Loucy (cell line): ENCODE results near the gene BTRC.

Source experiments
- H2AFZ ChIP-seq: fragments of 200-600 bp; sonication (generic); 2 replicates; pipeline ENCODE4 v1.6.0; 2016; ENCODE audit warnings: antibody characterized with exemption, mild to moderate bottlenecking, low read length, moderate library complexity
- H3F3A ChIP-seq: fragments of 200-600 bp; 2 replicates; pipeline ENCODE4 v1.6.0; 2016; ENCODE audit warnings: antibody characterized with exemption, low read depth, mild to moderate bottlenecking
- H3K27me3 ChIP-seq: fragments of 200-600 bp; sonication (generic); 2 replicates; pipeline ENCODE4 v1.6.1; 2014; ENCODE audit warnings: low read length, mild to moderate bottlenecking; ENCODE audit not compliant: insufficient read depth, poor library complexity, severe bottlenecking
- H3K36me3 ChIP-seq: fragments of 200-600 bp; sonication (generic); 2 replicates; pipeline ENCODE4 v1.6.1; 2016; ENCODE audit warnings: low read length; ENCODE audit not compliant: insufficient read depth
- H3K4me1 ChIP-seq: fragments of 200-600 bp; sonication (generic); 2 replicates; pipeline ENCODE4 v1.5.1; 2014; ENCODE audit warnings: low read length, mild to moderate bottlenecking; ENCODE audit not compliant: insufficient read depth, poor library complexity, severe bottlenecking
- H3K4me2 ChIP-seq: fragments of 200-600 bp; sonication (generic); 2 replicates; pipeline ENCODE4 v1.6.0; 2014; ENCODE audit warnings: antibody characterized with exemption, low read length, low read depth, mild to moderate bottlenecking; ENCODE audit not compliant: poor library complexity, severe bottlenecking
- H3K4me3 ChIP-seq: fragments of 200-600 bp; sonication (generic); 2 replicates; pipeline ENCODE4 v1.5.1; 2014; ENCODE audit warnings: low read length, mild to moderate bottlenecking, mixed read lengths; ENCODE audit not compliant: poor library complexity, severe bottlenecking
- H3K79me2 ChIP-seq: fragments of 200-600 bp; sonication (generic); 2 replicates; pipeline ENCODE4 v1.6.1; 2014; ENCODE audit warnings: low read length; ENCODE audit not compliant: insufficient read depth
- H3K9ac ChIP-seq: fragments of 200-600 bp; sonication (generic); 2 replicates; pipeline ENCODE4 v1.6.0; 2014; ENCODE audit warnings: mild to moderate bottlenecking, low read depth, low read length, moderate library complexity; ENCODE audit not compliant: poor library complexity, severe bottlenecking
- H3K9me2 ChIP-seq: fragments of 200-600 bp; sonication (generic); replicated peaks from 2 replicates; pipeline ENCODE4 v1.6.1; 2016; ENCODE audit warnings: low read depth, low read length, mixed read lengths
- H3K9me3 ChIP-seq: fragments of 200-600 bp; sonication (generic); 2 replicates; pipeline ENCODE4 v1.6.1; 2014; ENCODE audit warnings: mild to moderate bottlenecking, antibody characterized with exemption, low read length, low read depth; ENCODE audit not compliant: insufficient read depth
- H4K20me1 ChIP-seq: fragments of 200-600 bp; sonication (generic); 2 replicates; pipeline ENCODE4 v1.6.0; 2014; ENCODE audit warnings: antibody characterized with exemption, low read length, mild to moderate bottlenecking; ENCODE audit not compliant: insufficient read depth, poor library complexity, severe bottlenecking
- CTCF ChIP-seq: fragments of 200-600 bp; sonication (generic); conservative IDR thresholded peaks from 2 replicates; pipeline ENCODE4 v1.5.1; 2014; ENCODE audit warnings: mild to moderate bottlenecking, antibody characterized with exemption, low read length
- EZH2phosphoT487 ChIP-seq: fragments of 200-600 bp; IDR thresholded peaks from 2 replicates; pipeline ENCODE4 v1.6.1; 2018; ENCODE audit warnings: antibody characterized with exemption, mild to moderate bottlenecking, moderate library complexity, borderline replicate concordance

BTRC gene

GRCh38 chr10:101492814-101493213, 138.8 kb downstream of the BTRC start:
- no peaks in the 10 kb centered on the region for H3K36me3 ChIP-seq
- H3K4me2 ChIP-seq, result no peak overlapping the region
- H4K20me1 ChIP-seq, result no peaks in the 10 kb centered on the region
- H2AFZ ChIP-seq, result no peak overlapping the region
- no peaks in the 10 kb centered on the region for H3K79me2 ChIP-seq
- no peaks in the 10 kb centered on the region for H3K27me3 ChIP-seq
- peaks cover 14% of the 10 kb centered on the region for H3K4me1 ChIP-seq
- no peaks in the 10 kb centered on the region for H3K9me2 ChIP-seq
- H3F3A ChIP-seq, result no peaks in the 10 kb centered on the region
- H3K9ac ChIP-seq, result no peak overlapping the region
- H3K4me3 ChIP-seq, result no peak overlapping the region
- TF ChIP-seq EZH2phosphoT487 (no peak), CTCF (no peak)
- no peaks in the 10 kb centered on the region for H3K9me3 ChIP-seq

GRCh38 chr10:101493249-101493648, 139.3 kb downstream of the BTRC start:
- no peaks in the 10 kb centered on the region for H3K27me3 ChIP-seq
- H4K20me1 ChIP-seq, result no peaks in the 10 kb centered on the region
- no peaks in the 10 kb centered on the region for H3F3A ChIP-seq
- H3K4me1 ChIP-seq, result peaks cover 14% of the 10 kb centered on the region
- H3K79me2 ChIP-seq, result no peaks in the 10 kb centered on the region
- H3K9me3 ChIP-seq, result no peaks in the 10 kb centered on the region
- H3K9me2 ChIP-seq, result no peaks in the 10 kb centered on the region
- TF ChIP-seq EZH2phosphoT487, result no peak
- no peak for TF ChIP-seq CTCF
- no peak overlapping the region for H3K4me3 ChIP-seq
- H3K4me2 ChIP-seq, result no peak overlapping the region
- no peaks in the 10 kb centered on the region for H3K36me3 ChIP-seq
- H3K9ac ChIP-seq, result no peak overlapping the region
- no peak overlapping the region for H2AFZ ChIP-seq

- Histone ChIP-seq H3K27me3 (no peaks in the 10 kb centered on the region), H3K9ac (no peak overlapping the region), H3K36me3 (no peaks in the 10 kb centered on the region), H4K20me1 (no peaks in the 10 kb centered on the region), H2AFZ (no peak overlapping the region), H3F3A (no peaks in the 10 kb centered on the region), H3K9me3 (no peaks in the 10 kb centered on the region), H3K4me1 (peaks cover 14% of the 10 kb centered on the region), H3K4me3 (no peak overlapping the region), H3K4me2 (no peak overlapping the region), H3K9me2 (no peaks in the 10 kb centered on the region), H3K79me2 (no peaks in the 10 kb centered on the region)
- TF ChIP-seq CTCF, result no peak
- no peak for TF ChIP-seq EZH2phosphoT487
Observed at GRCh38 chr10:101493782-101494281, 139.9 kb downstream of the BTRC start.
